Brain pericyte (primary cell): ENCODE data around the gene GMPPB.
"Not testable (repeated sequence)": the region's sequence is repeated elsewhere in the genome, so short reads cannot be mapped to it uniquely, and the experiment has no call there.

ENCODE experiments used
- DNase-seq: peaks from one replicate; pipeline ENCODE4 v3.0.0-alpha.2; 2012; ENCODE audit warnings: low read depth, low spot score

Gene GMPPB

GRCh38 chr3:49713336-49714105 is 10.2 kb downstream of the GMPPB start:
- DNase-seq = no peak

GRCh38 chr3:49712631-49713317 is 11.0 kb downstream of the GMPPB start:
- no peak for DNase-seq

GRCh38 chr3:49712166-49712565 is 11.6 kb downstream of the GMPPB start:
- DNase-seq = no peak

- DNase-seq = no peak
Observed at GRCh38 chr3:49711489-49711888, 12.3 kb downstream of the GMPPB start.

GRCh38 chr3:49709852-49710251 is 13.9 kb downstream of the GMPPB start:
- no peak for DNase-seq

- DNase-seq = no peak
Observed at GRCh38 chr3:49707113-49707480, 16.7 kb downstream of the GMPPB start.

GRCh38 chr3:49706456-49707112 is 17.2 kb downstream of the GMPPB start:
- DNase-seq = no peak

- DNase-seq = no peak
Observed at GRCh38 chr3:49705390-49705960, 18.3 kb downstream of the GMPPB start.

- DNase-seq = no peak
Observed at GRCh38 chr3:49704629-49705028, 19.1 kb downstream of the GMPPB start.

- DNase-seq = no peak
Observed at GRCh38 chr3:49703956-49704355, 19.8 kb downstream of the GMPPB start.

- DNase-seq = no peak
Observed at GRCh38 chr3:49703443-49703927, 20.3 kb downstream of the GMPPB start.

- no peak for DNase-seq
Observed at GRCh38 chr3:49702672-49703071, 21.1 kb downstream of the GMPPB start.

GRCh38 chr3:49701388-49702077 is 22.2 kb downstream of the GMPPB start:
- no peak for DNase-seq

- no peak for DNase-seq
Observed at GRCh38 chr3:49700453-49701128, 23.2 kb downstream of the GMPPB start.

GRCh38 chr3:49700014-49700413 is 23.7 kb downstream of the GMPPB start:
- no peak for DNase-seq

- no peak for DNase-seq
Observed at GRCh38 chr3:49699281-49699979, 24.3 kb downstream of the GMPPB start.

- DNase-seq = not testable (repeated sequence)
Observed at GRCh38 chr3:49695350-49696015, 28.3 kb downstream of the GMPPB start.

GRCh38 chr3:49694409-49695070 is 29.2 kb downstream of the GMPPB start:
- not testable (repeated sequence) for DNase-seq

- DNase-seq = not testable (repeated sequence)
Observed at GRCh38 chr3:49691481-49691880, 32.3 kb downstream of the GMPPB start.
